Endothelial cell of umbilical vein (primary cell): Measurements from ENCODE around the gene LSMEM2.

ENCODE experiments used
- CTCF ChIP-seq, 2 donors: IDR thresholded peaks; 1 replicate in 1 of 2; 2 replicates in 1 of 2; pipeline ENCODE4 v1.5.1; 2011; ENCODE audit warnings: low read length in 2 of 2, mild to moderate bottlenecking in 2 of 2, moderate library complexity in 2 of 2, control low read depth in 1 of 2, inconsistent platforms in 1 of 2, low read depth in 1 of 2; ENCODE audit not compliant: insufficient read depth in 1 of 2; ENCODE audit errors: extremely low read depth in 1 of 2
- EZH2 ChIP-seq: IDR thresholded peaks from 2 replicates; pipeline ENCODE4 v1.6.1; 2012; ENCODE audit warnings: borderline replicate concordance, low read depth, mild to moderate bottlenecking, moderate library complexity, low read length, inconsistent platforms; ENCODE audit not compliant: severe bottlenecking
- MAX ChIP-seq: IDR thresholded peaks from 2 replicates; pipeline ENCODE4 v1.6.1; 2011; ENCODE audit not compliant: insufficient read depth, insufficient read length

GRCh38 chr3:50241713-50242380 lies 37.0 kb upstream of the LSMEM2 start:
- no peak for TF ChIP-seq CTCF (IDR thresholded peaks at IDR 0.05; ENCODE audit: extremely low read depth in 1 of 2, insufficient read depth in 1 of 2, low read depth in 1 of 2, low read length in 2 of 2)
- TF ChIP-seq MAX, result no peak
- TF ChIP-seq EZH2, result no peak
